ENCODE results near the gene PUS7.
"Not testable (repeated sequence)": the region's sequence is repeated elsewhere in the genome, so short reads cannot be mapped to it uniquely, and the experiment has no call there.

The PUS7 gene

DNA sequence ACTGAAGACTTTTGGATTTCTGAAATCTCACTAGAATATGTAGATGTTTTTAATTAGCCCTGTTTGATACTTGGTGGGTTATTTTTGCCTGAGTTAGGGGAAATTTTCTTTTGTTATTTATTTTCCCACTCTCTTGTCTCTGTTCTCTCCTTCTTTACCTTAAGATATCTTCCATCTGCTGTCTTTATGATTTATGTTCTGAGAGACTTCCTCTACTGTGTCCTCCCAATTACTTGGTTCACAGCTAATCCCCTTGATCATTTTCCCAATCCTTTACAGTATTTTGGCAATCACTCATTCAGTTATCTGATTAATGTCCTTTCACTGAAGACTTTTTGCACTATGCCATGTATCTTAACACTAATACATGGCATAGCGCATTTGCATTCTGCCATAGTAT lies 83.8 kb downstream of the PUS7 start:
- no peaks in the 10 kb centered on the region for H3K27me3 ChIP-seq (ENCODE audit: low read length)
- TF ChIP-seq EZH2phosphoT487 (conservative IDR thresholded peaks at IDR 0.05; ENCODE audit: low read length): no peak
- TF ChIP-seq CTCF (IDR thresholded peaks at IDR 0.05; ENCODE audit: insufficient read depth, low read length, poor library complexity, severe bottlenecking): no peak
- H3K9ac ChIP-seq (ENCODE audit: low read length): no peak overlapping the region
- no peak overlapping the region for H3K27ac ChIP-seq (ENCODE audit: low read depth, low read length)
- H3K79me2 ChIP-seq (ENCODE audit: insufficient read depth, low read length): no peaks in the 10 kb centered on the region
- no peaks in the 10 kb centered on the region for H4K20me1 ChIP-seq (ENCODE audit: low read depth, low read length)
- H3K9me2 ChIP-seq (replicated peaks; ENCODE audit: insufficient read depth, low read length): no peaks in the 10 kb centered on the region
- H3K4me3 ChIP-seq (ENCODE audit: insufficient read depth, low read length, poor library complexity, severe bottlenecking): no peak overlapping the region
- no peaks in the 10 kb centered on the region for H3K9me3 ChIP-seq (ENCODE audit: insufficient read depth, low read length)
- no peaks in the 10 kb centered on the region for H3K36me3 ChIP-seq (ENCODE audit: low read length)
- H2AFZ ChIP-seq (ENCODE audit: low read depth, low read length, severe bottlenecking): no peak overlapping the region
- H3K4me2 ChIP-seq (ENCODE audit: low read depth, low read length, poor library complexity, severe bottlenecking): no peak overlapping the region
- no peaks in the 10 kb centered on the region for H3F3A ChIP-seq (ENCODE audit: insufficient read depth)

- H3K27ac ChIP-seq (ENCODE audit: low read depth, low read length); H2AFZ ChIP-seq (ENCODE audit: low read depth, low read length, severe bottlenecking); H3K9me2 ChIP-seq (replicated peaks; ENCODE audit: insufficient read depth, low read length); H3K27me3 ChIP-seq (ENCODE audit: low read length); H3K4me3 ChIP-seq (ENCODE audit: insufficient read depth, low read length, poor library complexity, severe bottlenecking); H4K20me1 ChIP-seq (ENCODE audit: low read depth, low read length); H3K9ac ChIP-seq (ENCODE audit: low read length); H3F3A ChIP-seq (ENCODE audit: insufficient read depth); H3K79me2 ChIP-seq (ENCODE audit: insufficient read depth, low read length); H3K9me3 ChIP-seq (ENCODE audit: insufficient read depth, low read length); H3K36me3 ChIP-seq (ENCODE audit: low read length); H3K4me2 ChIP-seq (ENCODE audit: low read depth, low read length, poor library complexity, severe bottlenecking): not testable (repeated sequence)
These were observed 84.7 kb downstream of the PUS7 start for GRCh38 chr7:105437356-105437755.

DNA sequence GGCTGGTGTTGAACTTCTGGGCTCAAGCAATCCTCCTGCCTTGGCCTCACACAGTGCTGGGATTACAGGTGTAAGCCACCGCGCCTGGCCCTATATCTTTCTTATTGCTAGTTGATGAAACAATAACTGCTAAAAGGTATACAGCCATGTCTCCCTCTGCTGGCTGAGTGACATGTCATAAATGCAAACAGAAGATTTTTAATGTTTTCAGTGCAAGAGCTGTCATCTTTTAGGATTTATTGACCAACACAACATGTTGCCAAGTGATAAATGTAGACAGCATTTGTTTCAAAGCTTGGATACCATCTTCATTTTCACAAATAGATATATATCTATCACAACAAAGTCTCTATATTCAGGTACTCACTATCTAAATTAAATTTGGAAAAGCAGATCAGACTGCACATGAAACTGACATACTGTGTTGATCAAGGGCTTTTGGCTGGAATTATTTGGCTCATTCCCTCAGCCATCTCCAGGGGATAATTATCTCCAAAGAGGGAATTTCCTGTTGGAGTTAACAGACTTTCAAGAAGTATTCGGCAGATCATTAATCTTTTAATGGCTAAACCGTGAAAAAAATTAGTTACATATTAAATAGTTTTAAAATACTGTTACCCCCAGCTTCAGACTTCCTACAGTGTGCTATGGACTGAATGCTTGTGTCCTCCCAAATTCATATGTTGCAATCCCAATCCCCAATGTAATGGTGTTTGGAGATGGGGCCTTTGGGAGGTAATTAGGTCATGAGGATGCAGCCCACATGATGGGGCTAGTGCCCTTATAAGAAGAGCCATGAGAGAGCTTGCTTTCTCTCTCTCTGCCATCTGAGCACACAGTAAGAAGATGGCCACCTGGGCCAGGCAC lies 92.1 kb downstream of the PUS7 start:
- no peaks in the 10 kb centered on the region for H3K79me2 ChIP-seq (ENCODE audit: insufficient read depth, low read length)
- no peak overlapping the region for H3K9ac ChIP-seq (ENCODE audit: low read length)
- no peaks in the 10 kb centered on the region for H3K9me3 ChIP-seq (ENCODE audit: insufficient read depth, low read length)
- no peaks in the 10 kb centered on the region for H3F3A ChIP-seq (ENCODE audit: insufficient read depth)
- no peak overlapping the region for H3K27ac ChIP-seq (ENCODE audit: low read depth, low read length)
- H3K36me3 ChIP-seq (ENCODE audit: low read length): no peaks in the 10 kb centered on the region
- no peaks in the 10 kb centered on the region for H3K9me2 ChIP-seq (replicated peaks; ENCODE audit: insufficient read depth, low read length)
- H2AFZ ChIP-seq (ENCODE audit: low read depth, low read length, severe bottlenecking): no peak overlapping the region
- H3K4me2 ChIP-seq (ENCODE audit: low read depth, low read length, poor library complexity, severe bottlenecking): no peak overlapping the region
- H3K27me3 ChIP-seq (ENCODE audit: low read length): no peaks in the 10 kb centered on the region
- H4K20me1 ChIP-seq (ENCODE audit: low read depth, low read length): no peaks in the 10 kb centered on the region
- TF ChIP-seq EZH2phosphoT487 (conservative IDR thresholded peaks at IDR 0.05; ENCODE audit: low read length): no peak
- peak; percentile 61 for TF ChIP-seq CTCF (IDR thresholded peaks at IDR 0.05; ENCODE audit: insufficient read depth, low read length, poor library complexity, severe bottlenecking)
- H3K4me3 ChIP-seq (ENCODE audit: insufficient read depth, low read length, poor library complexity, severe bottlenecking): no peak overlapping the region

DNA sequence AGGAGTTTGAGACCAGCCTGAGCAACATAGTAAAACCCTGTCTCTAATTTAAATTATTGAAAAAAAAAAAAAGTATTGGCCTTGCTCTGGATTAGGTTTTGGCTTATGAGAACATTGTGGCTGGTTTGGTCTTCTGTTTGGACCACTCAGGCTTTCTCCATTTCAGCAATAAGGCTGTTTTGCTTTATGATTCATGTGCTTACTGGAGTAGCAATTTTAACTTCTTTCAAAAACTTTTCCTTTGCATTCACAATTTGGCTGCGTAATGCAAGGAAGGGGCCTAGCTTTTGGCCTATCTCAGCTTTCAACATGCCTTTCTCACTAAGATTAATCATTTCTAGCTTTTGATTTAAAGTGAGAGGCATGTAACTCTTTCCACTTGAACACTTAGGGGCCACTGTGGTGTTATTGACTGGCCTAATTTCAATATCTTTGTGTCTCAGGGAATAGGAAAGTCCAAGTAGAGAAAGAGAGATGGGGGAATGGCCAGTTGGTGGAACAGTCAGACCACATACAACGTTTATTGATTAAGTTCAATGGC lies 95.4 kb downstream of the PUS7 start:
- Histone ChIP-seq H3K9ac (ENCODE audit: low read length) (no peak overlapping the region), H3K36me3 (ENCODE audit: low read length) (no peaks in the 10 kb centered on the region), H3K27me3 (ENCODE audit: low read length) (no peaks in the 10 kb centered on the region), H3F3A (ENCODE audit: insufficient read depth) (no peaks in the 10 kb centered on the region), H4K20me1 (ENCODE audit: low read depth, low read length) (no peaks in the 10 kb centered on the region), H3K27ac (ENCODE audit: low read depth, low read length) (no peak overlapping the region), H3K9me2 (replicated peaks; ENCODE audit: insufficient read depth, low read length) (no peaks in the 10 kb centered on the region), H3K79me2 (ENCODE audit: insufficient read depth, low read length) (no peaks in the 10 kb centered on the region), H3K4me3 (ENCODE audit: insufficient read depth, low read length, poor library complexity, severe bottlenecking) (no peak overlapping the region), H2AFZ (ENCODE audit: low read depth, low read length, severe bottlenecking) (no peak overlapping the region), H3K9me3 (ENCODE audit: insufficient read depth, low read length) (no peaks in the 10 kb centered on the region), H3K4me2 (ENCODE audit: low read depth, low read length, poor library complexity, severe bottlenecking) (no peak overlapping the region)
- no peak for TF ChIP-seq EZH2phosphoT487 (conservative IDR thresholded peaks at IDR 0.05; ENCODE audit: low read length)

Data from SU-DHL-6 (cell line).